HG03066 (cell line): Measurements from ENCODE around the gene PADI3.

Experiments used
- ATAC-seq: cut with Tn5 transposase; IDR thresholded peaks from one replicate; pipeline ENCODE4 v1.9.1; 2021; ENCODE audit warnings: low read depth; ENCODE audit not compliant: unreplicated experiment

The PADI3 gene

GRCh38 chr1:17248781-17249180 is at the start of gene PADI3:
TSS of gene PADI3 (plus strand) at chr1:17249098. CDS start at chr1:17249138, 40 bp downstream.
- ATAC-seq = no peak

- ATAC-seq = no peak
Measured at GRCh38 chr1:17199267-17200044, 49.4 kb upstream of the PADI3 start.

- ATAC-seq = no peak
Measured at GRCh38 chr1:17200246-17200645, 48.7 kb upstream of the PADI3 start.

DNA sequence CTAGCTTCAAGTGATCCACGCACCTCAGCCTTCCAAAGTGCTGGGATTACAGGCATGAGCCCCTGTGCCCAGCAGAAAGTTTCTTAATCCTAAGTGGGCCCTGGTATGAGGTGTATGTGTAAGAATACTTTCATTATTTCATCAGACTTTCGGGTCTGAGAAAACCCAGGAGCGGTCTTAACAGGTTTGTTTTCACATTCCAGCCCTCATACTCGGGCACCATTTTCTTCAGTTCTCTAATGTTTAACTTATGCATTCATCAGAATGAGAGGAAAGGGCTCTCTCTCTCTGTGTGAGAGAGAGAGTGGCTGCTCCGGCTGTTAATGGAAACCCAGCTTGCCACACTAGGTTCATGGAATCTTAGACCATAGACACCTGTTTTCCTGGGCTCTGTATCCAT is 48.1 kb upstream of the PADI3 start:
- no peak for ATAC-seq

- ATAC-seq = no peak
Measured at GRCh38 chr1:17201201-17202021, 47.5 kb upstream of the PADI3 start.

- ATAC-seq = no peak
Measured at GRCh38 chr1:17204546-17205440, 44.1 kb upstream of the PADI3 start, which contains the start of gene PADI1. TSS of gene PADI1 (plus strand) at chr1:17205128. CDS start at chr1:17205218, 90 bp downstream.

DNA sequence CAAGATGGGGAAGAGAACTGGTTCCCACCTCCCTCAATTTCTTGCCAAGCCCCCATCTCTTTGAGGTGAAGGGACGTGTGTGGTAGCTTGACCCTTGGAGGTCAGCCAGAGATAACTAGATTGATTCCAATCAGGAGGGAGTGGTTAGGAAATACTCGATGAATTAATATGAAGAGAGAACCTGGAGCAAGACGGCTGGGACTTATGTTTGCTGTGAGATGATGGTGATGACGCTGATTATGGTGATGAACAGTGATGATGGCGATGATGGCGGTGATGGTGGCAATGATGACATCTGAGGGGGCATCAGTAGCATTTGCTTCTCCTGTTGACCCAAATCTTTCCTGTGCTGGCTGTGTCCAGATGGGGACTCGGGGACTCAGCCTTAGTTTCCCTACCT is 43.2 kb upstream of the PADI3 start:
- ATAC-seq = no peak

DNA sequence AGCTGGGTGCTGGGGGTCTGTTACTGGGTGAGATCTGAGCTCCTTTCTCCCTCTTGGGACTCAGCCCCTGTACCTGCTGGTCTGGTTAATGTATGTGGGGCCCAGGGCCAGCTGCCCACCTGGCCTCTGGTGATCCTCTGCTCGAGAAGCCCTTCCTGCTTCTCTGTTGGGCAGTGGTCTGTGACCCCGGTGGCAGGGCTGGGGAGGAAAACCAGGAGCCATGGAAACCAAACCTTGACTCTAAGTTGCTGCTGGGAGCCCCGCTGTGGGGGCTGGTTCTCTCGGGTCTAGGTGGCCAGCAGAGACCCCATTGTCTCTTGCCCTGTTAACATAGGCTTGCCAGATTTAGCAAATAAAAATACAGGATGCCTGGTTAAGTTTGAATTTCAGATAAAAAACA is 42.7 kb upstream of the PADI3 start:
- no peak for ATAC-seq

DNA sequence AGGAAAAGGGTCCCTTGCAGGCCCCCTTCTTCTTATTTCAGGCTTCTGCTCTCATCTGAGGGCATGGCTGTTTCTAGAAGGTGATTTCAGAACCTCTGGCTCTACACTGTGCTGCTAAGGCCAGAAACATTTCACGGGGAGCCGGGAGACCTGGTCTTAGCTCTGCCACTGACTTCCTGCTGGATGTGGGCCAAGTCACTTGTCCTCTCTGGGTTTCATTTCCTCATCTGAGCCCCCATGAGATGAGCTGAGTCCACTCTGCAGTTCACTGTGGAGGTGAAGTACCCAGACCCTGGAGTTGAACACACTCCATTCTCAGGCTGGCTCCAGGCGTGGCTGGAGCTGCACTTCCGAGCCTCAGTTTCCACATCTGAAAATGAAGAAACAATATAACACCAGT is 41.9 kb upstream of the PADI3 start:
- ATAC-seq = peak; percentile 50

DNA sequence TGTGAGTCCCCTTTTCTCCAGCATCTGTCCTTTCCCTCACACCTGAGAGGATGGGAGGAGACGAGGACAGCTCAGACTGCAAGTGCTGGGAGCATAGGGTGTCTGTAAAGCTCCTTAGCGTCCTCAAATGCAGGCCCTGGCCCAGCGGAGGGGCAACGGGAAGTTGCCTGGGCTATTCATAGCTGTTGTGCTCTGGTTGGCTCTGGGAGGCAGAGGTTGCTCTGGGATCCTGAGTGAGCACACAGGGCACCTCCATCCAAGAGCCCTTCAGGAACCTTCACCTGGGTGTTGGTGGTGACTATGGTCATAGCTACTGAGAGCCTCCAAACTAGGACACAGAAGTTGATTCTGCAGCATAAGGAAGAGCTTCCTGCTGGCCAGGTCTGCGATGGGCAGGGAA is 41.4 kb upstream of the PADI3 start:
- no peak for ATAC-seq

GRCh38 chr1:17207966-17208418 is 40.9 kb upstream of the PADI3 start:
- ATAC-seq = peak; percentile 74

DNA sequence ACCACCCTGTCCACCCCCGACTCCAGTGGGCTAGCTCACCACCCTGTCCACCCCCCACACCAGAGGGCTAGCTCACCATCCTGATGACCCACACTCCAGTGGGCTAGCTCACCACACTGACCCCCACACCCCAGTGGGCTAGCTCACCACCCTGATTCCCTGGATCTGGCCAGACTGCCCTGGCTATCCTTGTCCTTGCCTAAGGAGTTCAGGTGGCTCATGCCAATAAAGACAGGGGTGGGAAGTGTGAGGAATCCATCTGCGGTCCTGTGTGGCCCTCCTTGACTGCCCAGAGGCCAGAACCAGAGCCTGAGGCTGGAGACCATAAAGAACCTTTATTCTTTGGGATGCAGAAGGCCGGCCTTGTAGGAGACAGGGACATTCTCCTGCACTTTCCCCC is 40.4 kb upstream of the PADI3 start:
- ATAC-seq = no peak

- no peak for ATAC-seq
Measured at GRCh38 chr1:17209430-17209829, 39.5 kb upstream of the PADI3 start.

DNA sequence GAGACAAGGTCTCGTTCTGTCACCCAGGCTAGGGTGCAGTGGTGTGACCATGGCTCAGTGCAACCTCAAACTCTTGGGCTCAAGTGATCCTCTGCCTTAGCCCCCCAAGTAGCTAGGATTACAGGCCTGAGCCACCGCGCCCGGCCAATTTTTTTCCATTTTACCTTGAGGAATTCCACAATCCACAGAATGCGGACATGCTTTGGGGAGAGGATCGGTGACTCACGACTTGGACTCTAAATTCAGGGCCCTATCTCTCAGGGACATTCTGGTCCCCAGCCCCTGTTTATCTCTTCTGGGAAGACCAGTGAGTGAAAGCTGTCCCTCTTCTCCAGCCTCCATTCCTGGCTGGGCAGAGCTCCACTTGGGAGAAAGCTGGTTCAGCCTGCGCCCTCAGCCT is 38.7 kb upstream of the PADI3 start:
- ATAC-seq = no peak

- ATAC-seq = no peak
Measured at GRCh38 chr1:17211377-17211776, 37.5 kb upstream of the PADI3 start.

- ATAC-seq = no peak
Measured at GRCh38 chr1:17212009-17212408, 36.9 kb upstream of the PADI3 start.

GRCh38 chr1:17212487-17213121 is 36.3 kb upstream of the PADI3 start:
- no peak for ATAC-seq

GRCh38 chr1:17213148-17213781 is 35.6 kb upstream of the PADI3 start:
- no peak for ATAC-seq

GRCh38 chr1:17213782-17214148 is 35.1 kb upstream of the PADI3 start:
- no peak for ATAC-seq
